Smooth muscle cell (in vitro differentiated cells): ENCODE results near the gene KANK4. TPM values are rescaled to one million over a fixed set of nuclear protein-coding genes. Genes with fewer than 3 reads are reported as not detected.

Experiments
- DNase-seq: peaks from one replicate; lab custom pipeline; 2025; ENCODE audit not compliant: unreplicated experiment; lab: John Stamatoyannopoulos, UW
- H2AFZ ChIP-seq: fragments of 200-600 bp; sonication (generic); 2 replicates; pipeline ENCODE4 v1.6.0; 2016; ENCODE audit warnings: antibody characterized with exemption, low read depth, mild to moderate bottlenecking
- H3F3A ChIP-seq: fragments of 200-600 bp; sonication (generic); 2 replicates; pipeline ENCODE4 v1.6.0; 2017; ENCODE audit warnings: antibody characterized with exemption, low read depth
- H3K27ac ChIP-seq: fragments of 200-600 bp; sonication (generic); 2 replicates; pipeline ENCODE4 v1.5.1; 2016; ENCODE audit warnings: low read depth, mild to moderate bottlenecking
- H3K27me3 ChIP-seq: fragments of 200-600 bp; sonication (generic); 2 replicates; pipeline ENCODE4 v1.6.1; 2016; ENCODE audit warnings: low read depth, mild to moderate bottlenecking
- H3K36me3 ChIP-seq: fragments of 200-600 bp; sonication (generic); 2 replicates; pipeline ENCODE4 v1.5.1; 2016; ENCODE audit warnings: low read depth
- H3K4me1 ChIP-seq: fragments of 200-600 bp; sonication (generic); 2 replicates; pipeline ENCODE4 v1.5.1; 2016; ENCODE audit warnings: low read depth
- H3K4me2 ChIP-seq: fragments of 200-600 bp; sonication (generic); 2 replicates; pipeline ENCODE4 v1.6.0; 2016; ENCODE audit warnings: mild to moderate bottlenecking
- H3K4me3 ChIP-seq: fragments of 200-600 bp; sonication (generic); 2 replicates; pipeline ENCODE4 v1.5.1; 2016; ENCODE audit warnings: mild to moderate bottlenecking
- H3K79me2 ChIP-seq: fragments of 200-600 bp; sonication (generic); 2 replicates; pipeline ENCODE4 v1.6.0; 2016; ENCODE audit warnings: low read depth, mild to moderate bottlenecking
- H3K9ac ChIP-seq: fragments of 200-600 bp; sonication (generic); 2 replicates; pipeline ENCODE4 v1.6.0; 2016; ENCODE audit warnings: low read depth
- H3K9me3 ChIP-seq: fragments of 200-600 bp; sonication (generic); replicated peaks from 2 replicates; pipeline ENCODE4 v1.5.1; 2016; ENCODE audit warnings: low read depth
- H4K20me1 ChIP-seq: fragments of 200-600 bp; sonication (generic); 2 replicates; pipeline ENCODE4 v1.6.0; 2016; ENCODE audit warnings: low read depth
- WGBS: methylation state at CpG from one replicate; pipeline ENCODE4 v1.1.7; 2016; ENCODE audit warnings: low lambda C conversion rate; 5-methylcytosine and 5-hydroxymethylcytosine counted together
- polyA plus RNA-seq: library from polyadenylated mRNA; unstranded; fragments of >200 nt; fragmentation: Nextera tagmentation; extraction: Ambion mirVana; gene quantifications from 2 replicates; pipeline ENCODE4 v1.2.1, GENCODE V29; 2016
- total RNA-seq: library from RNA; depleted of rRNA; stranded (reverse); fragments of >200 nt; gene quantifications from 2 replicates; pipeline ENCODE4 v1.2.3, GENCODE V29; 2014
- TF ChIP-seq, protein P1 (sequence below): fragments of 200-600 bp; sonication (generic); IDR thresholded peaks from 2 replicates; pipeline ENCODE4 v1.5.1; 2017; ENCODE audit warnings: borderline replicate concordance, mild to moderate bottlenecking, antibody characterized with exemption; ENCODE audit not compliant: insufficient read depth, poor library complexity, severe bottlenecking

The KANK4 gene
- total and polyA plus RNA-seq, 2 experiments from 2014 or later = 69.2 to 77.8 TPM

DNA sequence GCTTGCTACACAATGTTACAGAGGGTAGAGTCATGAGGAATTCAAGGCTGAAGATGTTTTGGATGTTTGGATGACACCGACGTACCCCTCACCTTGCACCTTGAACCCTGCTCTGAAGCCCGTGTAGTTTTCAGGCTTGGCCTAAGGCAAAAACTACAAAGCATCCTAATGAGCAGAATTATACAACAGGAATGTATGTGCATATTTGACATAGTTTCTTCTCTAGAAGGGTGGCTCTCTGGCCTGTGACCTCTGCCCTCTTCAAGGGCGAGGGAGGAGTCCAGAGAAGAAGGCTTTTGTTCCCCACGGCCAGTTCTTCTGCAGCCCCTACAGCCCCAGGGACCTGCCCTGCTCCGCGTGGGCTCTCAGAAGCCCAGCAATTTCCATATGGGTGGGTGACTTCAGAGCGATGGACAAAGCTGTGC lies 81.3 kb downstream of the KANK4 start:
- Histone ChIP-seq H3K27ac (no peak overlapping the region), H3K36me3 (no peaks in the 10 kb centered on the region), H2AFZ (no peak overlapping the region), H3K4me3 (no peak overlapping the region), H3K9ac (no peak overlapping the region), H4K20me1 (no peaks in the 10 kb centered on the region), H3K9me3 (no peaks in the 10 kb centered on the region), H3K4me2 (no peak overlapping the region), H3F3A (no peaks in the 10 kb centered on the region), H3K79me2 (no peaks in the 10 kb centered on the region), H3K4me1 (peaks cover 6% of the 10 kb centered on the region), H3K27me3 (no peaks in the 10 kb centered on the region)
- TF ChIP-seq, protein P1, sequence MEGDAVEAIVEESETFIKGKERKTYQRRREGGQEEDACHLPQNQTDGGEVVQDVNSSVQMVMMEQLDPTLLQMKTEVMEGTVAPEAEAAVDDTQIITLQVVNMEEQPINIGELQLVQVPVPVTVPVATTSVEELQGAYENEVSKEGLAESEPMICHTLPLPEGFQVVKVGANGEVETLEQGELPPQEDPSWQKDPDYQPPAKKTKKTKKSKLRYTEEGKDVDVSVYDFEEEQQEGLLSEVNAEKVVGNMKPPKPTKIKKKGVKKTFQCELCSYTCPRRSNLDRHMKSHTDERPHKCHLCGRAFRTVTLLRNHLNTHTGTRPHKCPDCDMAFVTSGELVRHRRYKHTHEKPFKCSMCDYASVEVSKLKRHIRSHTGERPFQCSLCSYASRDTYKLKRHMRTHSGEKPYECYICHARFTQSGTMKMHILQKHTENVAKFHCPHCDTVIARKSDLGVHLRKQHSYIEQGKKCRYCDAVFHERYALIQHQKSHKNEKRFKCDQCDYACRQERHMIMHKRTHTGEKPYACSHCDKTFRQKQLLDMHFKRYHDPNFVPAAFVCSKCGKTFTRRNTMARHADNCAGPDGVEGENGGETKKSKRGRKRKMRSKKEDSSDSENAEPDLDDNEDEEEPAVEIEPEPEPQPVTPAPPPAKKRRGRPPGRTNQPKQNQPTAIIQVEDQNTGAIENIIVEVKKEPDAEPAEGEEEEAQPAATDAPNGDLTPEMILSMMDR = no peak
- WGBS = 59% methylated on average over 8 of the region's 8 CpGs
- DNase-seq = no peak

DNA sequence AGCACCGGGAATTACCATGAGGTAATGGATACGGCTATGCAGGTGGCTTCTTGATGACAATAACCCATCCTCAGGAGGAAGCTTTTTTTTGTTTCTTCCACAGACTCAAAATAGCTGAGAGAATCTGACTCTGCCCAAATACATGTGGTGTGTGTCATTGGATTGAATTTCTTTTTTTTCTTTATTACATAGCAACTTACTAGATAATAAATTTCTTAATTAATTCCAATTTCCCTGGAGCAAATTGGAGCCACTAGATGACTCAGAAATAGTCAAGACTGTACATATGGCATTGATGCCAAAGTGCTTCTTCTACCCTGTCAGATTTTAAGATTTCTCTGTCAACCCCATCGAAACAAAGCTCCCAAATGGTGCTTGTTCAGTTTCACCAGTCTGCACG lies 81.9 kb downstream of the KANK4 start:
- DNase-seq = no peak
- Histone ChIP-seq H3K27me3 (no peaks in the 10 kb centered on the region), H4K20me1 (no peaks in the 10 kb centered on the region), H3K9ac (no peak overlapping the region), H3K4me2 (no peak overlapping the region), H3K36me3 (no peaks in the 10 kb centered on the region), H3K27ac (no peak overlapping the region), H3K4me1 (peaks cover 6% of the 10 kb centered on the region), H2AFZ (no peak overlapping the region), H3K9me3 (no peaks in the 10 kb centered on the region), H3F3A (no peaks in the 10 kb centered on the region), H3K4me3 (no peak overlapping the region), H3K79me2 (no peaks in the 10 kb centered on the region)
- TF ChIP-seq, protein P1 = no peak
- WGBS = 89% methylated on average over 4 of the region's 4 CpGs

DNA sequence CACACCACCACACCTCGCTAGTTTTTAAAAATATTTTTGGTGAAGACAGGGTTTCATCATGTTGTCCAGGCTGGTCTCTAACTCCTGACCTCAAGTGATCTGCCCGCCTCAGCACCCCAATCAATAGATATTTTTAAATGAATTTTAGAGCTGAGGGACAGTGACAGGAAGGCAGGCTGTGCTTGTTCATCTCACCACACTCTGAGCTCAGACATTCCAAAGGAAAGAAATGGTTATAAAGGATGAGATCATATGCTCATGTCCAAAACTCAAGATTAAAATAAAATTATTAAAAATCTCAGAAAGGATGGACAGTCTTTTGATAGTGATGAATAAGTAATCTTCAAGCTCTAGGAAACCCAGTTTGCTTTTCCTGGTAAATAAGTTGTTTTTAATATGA lies 83.7 kb downstream of the KANK4 start:
- 93% methylated on average over 2 of the region's 2 CpGs for WGBS
- Histone ChIP-seq H3K9ac (no peak overlapping the region), H2AFZ (no peak overlapping the region), H3K4me1 (peaks cover 6% of the 10 kb centered on the region), H4K20me1 (no peaks in the 10 kb centered on the region), H3K36me3 (no peaks in the 10 kb centered on the region), H3K9me3 (no peaks in the 10 kb centered on the region), H3K4me2 (no peak overlapping the region), H3K27ac (peak overlapping the region; percentile 43), H3K4me3 (no peak overlapping the region), H3K27me3 (no peaks in the 10 kb centered on the region), H3F3A (no peaks in the 10 kb centered on the region), H3K79me2 (no peaks in the 10 kb centered on the region)
- DNase-seq = no peak
- TF ChIP-seq, protein P1 = no peak

DNA sequence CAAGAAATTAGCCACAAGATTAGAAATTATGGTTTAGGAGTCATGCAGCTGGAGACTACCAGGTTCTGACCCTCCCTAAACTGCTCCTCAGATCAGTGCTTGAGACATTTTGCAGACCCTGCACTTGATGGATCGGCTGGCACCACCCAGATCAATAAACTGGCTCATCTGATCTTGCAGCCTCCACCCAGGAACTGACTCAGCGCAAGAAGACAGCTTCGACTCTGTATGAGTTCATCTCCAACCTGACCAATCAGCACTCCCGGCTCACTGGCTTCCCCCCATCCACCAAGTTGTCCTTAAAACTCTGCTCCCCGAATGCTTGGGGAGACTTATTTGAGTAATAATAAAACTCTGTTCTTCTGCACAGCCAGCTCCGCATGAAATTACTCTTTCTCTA lies 84.5 kb downstream of the KANK4 start:
- no peak for DNase-seq
- H3K9me3 ChIP-seq = no peaks in the 10 kb centered on the region
- H3K4me3 ChIP-seq = no peak overlapping the region
- peak overlapping the region; percentile 66 for H3K4me2 ChIP-seq
- peak overlapping the region; percentile 43 for H3K27ac ChIP-seq
- H4K20me1 ChIP-seq = no peaks in the 10 kb centered on the region
- TF ChIP-seq, protein P1 = no peak
- peaks cover 6% of the 10 kb centered on the region for H3K4me1 ChIP-seq
- H3K36me3 ChIP-seq = no peaks in the 10 kb centered on the region
- H2AFZ ChIP-seq = no peak overlapping the region
- no peaks in the 10 kb centered on the region for H3K27me3 ChIP-seq
- no peaks in the 10 kb centered on the region for H3F3A ChIP-seq
- WGBS = 48% methylated on average over 6 of the region's 6 CpGs
- H3K79me2 ChIP-seq = no peaks in the 10 kb centered on the region
- H3K9ac ChIP-seq = peak overlapping the region; percentile 14
